Measurements from ENCODE around the gene ZCCHC3.
"Not testable (repeated sequence)": the region's sequence is repeated elsewhere in the genome, so short reads cannot be mapped to it uniquely, and the experiment has no call there.

ZCCHC3 gene

GRCh38 chr20:297098-297924 is at the start of gene ZCCHC3:
TSS of gene ZCCHC3 (plus strand) at chr20:297570. CDS start at chr20:297587, 17 bp downstream.
- DNase-seq (ENCODE audit: low read depth), result peak; percentile 73

GRCh38 chr20:251354-251753 is 46.0 kb upstream of the ZCCHC3 start:
- no peak for DNase-seq (ENCODE audit: low read depth)

GRCh38 chr20:252801-253200 is 44.6 kb upstream of the ZCCHC3 start:
- DNase-seq (ENCODE audit: low read depth), result no peak

- DNase-seq (ENCODE audit: low read depth), result not testable (repeated sequence)
These were observed 43.9 kb upstream of the ZCCHC3 start for GRCh38 chr20:253447-253846.

- no peak for DNase-seq (ENCODE audit: low read depth)
These were observed 40.0 kb upstream of the ZCCHC3 start, which contains the start of gene DEFB132 for GRCh38 chr20:257419-257818. TSS of gene DEFB132 (plus strand) at chr20:257724. CDS start at chr20:257779, 55 bp downstream.

- DNase-seq (ENCODE audit: low read depth), result no peak
These were observed 39.0 kb upstream of the ZCCHC3 start for GRCh38 chr20:258269-258858.

GRCh38 chr20:258963-259362 is 38.4 kb upstream of the ZCCHC3 start:
- DNase-seq (ENCODE audit: low read depth), result no peak

GRCh38 chr20:259981-260380 is 37.4 kb upstream of the ZCCHC3 start:
- DNase-seq (ENCODE audit: low read depth), result no peak

- no peak for DNase-seq (ENCODE audit: low read depth)
These were observed 33.7 kb upstream of the ZCCHC3 start for GRCh38 chr20:263701-264100.

- DNase-seq (ENCODE audit: low read depth), result peak; percentile 83
These were observed 30.5 kb upstream of the ZCCHC3 start for GRCh38 chr20:266596-267562.

GRCh38 chr20:270517-270916 is 26.9 kb upstream of the ZCCHC3 start:
- DNase-seq (ENCODE audit: low read depth), result no peak

- DNase-seq (ENCODE audit: low read depth), result no peak
These were observed 26.3 kb upstream of the ZCCHC3 start for GRCh38 chr20:271069-271468.

- DNase-seq (ENCODE audit: low read depth), result no peak
These were observed 25.8 kb upstream of the ZCCHC3 start for GRCh38 chr20:271528-271927.

- no peak for DNase-seq (ENCODE audit: low read depth)
These were observed 24.7 kb upstream of the ZCCHC3 start for GRCh38 chr20:272718-273117.

- DNase-seq (ENCODE audit: low read depth), result no peak
These were observed 23.5 kb upstream of the ZCCHC3 start for GRCh38 chr20:273884-274283.

- no peak for DNase-seq (ENCODE audit: low read depth)
These were observed 21.6 kb upstream of the ZCCHC3 start for GRCh38 chr20:275791-276190.

GRCh38 chr20:276620-277495 is 20.5 kb upstream of the ZCCHC3 start:
- DNase-seq (ENCODE audit: low read depth), result no peak

- DNase-seq (ENCODE audit: low read depth), result no peak
These were observed 19.9 kb upstream of the ZCCHC3 start for GRCh38 chr20:277496-277781.

- DNase-seq (ENCODE audit: low read depth), result no peak
These were observed 19.2 kb upstream of the ZCCHC3 start for GRCh38 chr20:278181-278580.

- DNase-seq (ENCODE audit: low read depth), result no peak
These were observed 18.5 kb upstream of the ZCCHC3 start for GRCh38 chr20:278607-279571.

Data from stimulated activated CD8-positive, alpha-beta memory T cell treated with anti-CD3 and anti-CD28 coated beads, Interleukin-12 subunit alpha, Interleukin-12 subunit beta, amount 100 ng/mL, for 1 hour (primary cell).